NT2/D1 (cell line): ENCODE data around the gene COLEC12.

Source experiments
- SUZ12 ChIP-seq: IDR thresholded peaks from 2 replicates; pipeline ENCODE4 v1.6.1; 2011; ENCODE audit not compliant: insufficient read length, insufficient read depth; ENCODE audit errors: extremely low read depth
- YY1 ChIP-seq: IDR thresholded peaks from 2 replicates; pipeline ENCODE4 v1.6.1; 2011; ENCODE audit not compliant: insufficient read length, insufficient read depth
- ZNF274 ChIP-seq: IDR thresholded peaks from 2 replicates; pipeline ENCODE4 v1.6.1; 2011; ENCODE audit warnings: mild to moderate bottlenecking, low read depth, low read length

DNA sequence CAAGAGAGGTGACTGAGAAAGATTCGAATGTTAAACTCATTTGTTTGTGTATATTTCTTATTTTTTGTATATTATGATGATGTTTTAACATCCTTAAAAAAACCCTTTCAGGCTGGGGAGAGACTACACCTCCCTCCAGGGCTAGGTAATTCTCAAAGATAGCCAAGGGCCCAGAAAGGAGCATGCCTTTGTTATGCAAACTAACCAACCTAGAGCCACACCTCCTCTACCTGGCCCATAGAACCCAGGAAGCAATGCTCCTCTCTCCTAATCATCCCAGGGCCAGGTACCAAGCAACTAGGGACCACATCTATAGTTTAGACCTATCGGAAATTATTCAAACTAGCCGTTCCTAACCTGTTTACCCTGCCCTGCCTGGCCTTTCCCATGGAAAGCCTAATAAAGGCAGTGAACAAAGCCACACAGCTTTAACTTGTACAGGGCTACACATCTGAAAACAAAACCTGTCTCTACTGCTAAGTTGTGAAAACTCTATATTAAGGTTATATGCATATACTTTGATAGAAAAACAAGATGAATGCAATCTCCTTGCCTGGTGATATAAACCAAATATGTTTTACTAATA, 79.7 kb downstream of the COLEC12 start:
- TF ChIP-seq SUZ12 (no peak), YY1 (no peak), ZNF274 (no peak)
